ENCODE measurements around the gene IYD.

The IYD gene

DNA sequence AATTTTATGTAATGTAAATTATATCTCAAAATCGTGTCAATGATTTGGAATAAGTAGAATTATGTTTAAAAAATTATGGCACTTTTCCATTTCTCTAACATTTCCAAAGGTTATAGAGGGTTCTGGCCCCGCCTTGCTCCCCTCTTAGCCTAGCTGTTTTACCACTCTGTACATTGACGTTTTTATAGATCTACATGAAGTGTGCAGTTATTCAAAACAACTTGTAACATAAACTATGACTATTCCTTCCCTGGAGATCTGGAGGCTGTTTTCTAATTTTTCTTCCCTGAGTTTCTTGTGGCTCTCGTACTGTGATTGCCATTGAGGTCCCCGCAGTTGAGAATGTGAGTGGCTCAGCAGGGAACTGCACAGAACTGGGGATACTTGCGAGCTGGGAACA, 48.4 kb downstream of the IYD start:
- H3K4me3 ChIP-seq (ENCODE audit: low read length), result no peak overlapping the region
- TF ChIP-seq, protein P1, sequence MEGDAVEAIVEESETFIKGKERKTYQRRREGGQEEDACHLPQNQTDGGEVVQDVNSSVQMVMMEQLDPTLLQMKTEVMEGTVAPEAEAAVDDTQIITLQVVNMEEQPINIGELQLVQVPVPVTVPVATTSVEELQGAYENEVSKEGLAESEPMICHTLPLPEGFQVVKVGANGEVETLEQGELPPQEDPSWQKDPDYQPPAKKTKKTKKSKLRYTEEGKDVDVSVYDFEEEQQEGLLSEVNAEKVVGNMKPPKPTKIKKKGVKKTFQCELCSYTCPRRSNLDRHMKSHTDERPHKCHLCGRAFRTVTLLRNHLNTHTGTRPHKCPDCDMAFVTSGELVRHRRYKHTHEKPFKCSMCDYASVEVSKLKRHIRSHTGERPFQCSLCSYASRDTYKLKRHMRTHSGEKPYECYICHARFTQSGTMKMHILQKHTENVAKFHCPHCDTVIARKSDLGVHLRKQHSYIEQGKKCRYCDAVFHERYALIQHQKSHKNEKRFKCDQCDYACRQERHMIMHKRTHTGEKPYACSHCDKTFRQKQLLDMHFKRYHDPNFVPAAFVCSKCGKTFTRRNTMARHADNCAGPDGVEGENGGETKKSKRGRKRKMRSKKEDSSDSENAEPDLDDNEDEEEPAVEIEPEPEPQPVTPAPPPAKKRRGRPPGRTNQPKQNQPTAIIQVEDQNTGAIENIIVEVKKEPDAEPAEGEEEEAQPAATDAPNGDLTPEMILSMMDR (conservative IDR thresholded peaks at IDR 0.05; ENCODE audit: low read depth, low read length), result no peak
- no peak for DNase-seq (ENCODE audit: low read depth)

- peak; percentile 46 for DNase-seq (ENCODE audit: low read depth)
- TF ChIP-seq, protein P1 (conservative IDR thresholded peaks at IDR 0.05; ENCODE audit: low read depth, low read length), result peak; percentile 90
- no peak overlapping the region for H3K4me3 ChIP-seq (ENCODE audit: low read length)
Observed at GRCh38 chr6:150417899-150418826, 49.4 kb downstream of the IYD start.

DNA sequence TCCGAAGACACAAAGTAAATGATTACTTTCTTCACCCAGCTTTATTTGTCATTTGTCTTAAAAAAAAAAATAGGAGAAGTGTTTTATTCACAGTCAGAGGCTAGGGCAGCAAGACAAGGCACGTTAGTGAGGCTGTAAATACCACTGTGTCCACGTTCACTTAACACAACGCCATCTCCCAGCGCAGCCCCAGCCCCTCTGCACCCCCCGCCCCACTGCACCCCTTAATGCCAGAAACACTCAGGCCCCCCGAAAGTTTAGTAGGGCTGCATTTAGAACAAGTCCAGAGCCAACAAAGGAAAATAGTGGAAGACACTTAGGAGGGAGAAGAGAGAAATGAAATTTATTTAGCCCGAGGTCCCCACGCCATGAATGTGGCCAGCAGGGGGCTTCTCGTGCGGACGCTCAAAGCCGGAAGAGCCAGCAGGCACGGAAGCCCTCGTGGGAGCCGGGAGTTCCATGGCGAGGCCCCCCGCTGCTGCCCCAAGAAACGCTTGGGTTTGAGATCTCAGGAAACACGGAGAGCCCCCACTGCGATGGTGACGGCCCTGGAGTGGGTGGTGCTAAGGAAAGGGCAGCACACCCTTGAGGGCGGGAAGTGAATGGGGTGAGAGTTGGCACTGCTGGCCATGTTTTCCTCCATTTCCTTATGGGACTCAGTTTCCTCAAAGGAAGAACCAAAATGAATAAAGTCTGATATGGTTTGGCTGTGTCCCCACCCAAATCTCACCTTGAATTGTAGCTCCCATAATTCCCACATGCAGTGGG, 50.2 kb downstream of the IYD start:
- DNase-seq (ENCODE audit: low read depth), result no peak
- TF ChIP-seq, protein P1 (conservative IDR thresholded peaks at IDR 0.05; ENCODE audit: low read depth, low read length), result peak; percentile 80
- no peak overlapping the region for H3K4me3 ChIP-seq (ENCODE audit: low read length)

DNA sequence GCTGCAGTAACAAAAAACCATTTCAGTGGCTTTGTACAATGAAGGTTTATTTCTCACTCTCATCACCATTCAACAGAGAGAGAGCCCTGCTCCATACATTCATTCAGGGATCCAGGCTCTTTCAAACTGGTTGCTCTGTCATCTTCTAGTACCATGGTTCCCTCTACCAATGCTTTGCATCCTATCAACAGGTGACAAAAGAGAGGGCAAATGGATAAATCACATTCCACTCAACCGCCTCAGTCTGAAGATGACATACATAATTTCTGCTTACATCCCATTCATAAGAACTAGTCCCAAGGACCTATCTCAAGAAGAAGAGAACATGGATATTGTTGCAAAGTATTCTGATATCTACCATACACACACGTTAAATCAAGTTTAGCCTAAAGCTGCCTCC, 51.6 kb downstream of the IYD start:
- TF ChIP-seq, protein P1 (conservative IDR thresholded peaks at IDR 0.05; ENCODE audit: low read depth, low read length), result no peak
- no peak for DNase-seq (ENCODE audit: low read depth)
- no peak overlapping the region for H3K4me3 ChIP-seq (ENCODE audit: low read length)

- DNase-seq (ENCODE audit: low read depth), result no peak
- no peak overlapping the region for H3K4me3 ChIP-seq (ENCODE audit: low read length)
- TF ChIP-seq, protein P1 (conservative IDR thresholded peaks at IDR 0.05; ENCODE audit: low read depth, low read length), result no peak
Observed at GRCh38 chr6:150420926-150421325, 52.1 kb downstream of the IYD start.

- no peak for DNase-seq (ENCODE audit: low read depth)
- TF ChIP-seq, protein P1 (conservative IDR thresholded peaks at IDR 0.05; ENCODE audit: low read depth, low read length), result no peak
- H3K4me3 ChIP-seq (ENCODE audit: low read length), result no peak overlapping the region
Observed at GRCh38 chr6:150425508-150425907, 56.7 kb downstream of the IYD start.
